SK-N-SH (cell line): Measurements from ENCODE around the gene SYT13. TPM values are rescaled to one million over a fixed set of nuclear protein-coding genes. Genes with fewer than 3 reads are reported as not detected.
A peak's percentile ranks its signal among the peaks of the same experiment; 100 is the strongest.

ENCODE experiments used
- CTCF ChIA-PET: fragments of 300-600, 350-600 bp; formaldehyde crosslinking; extraction: SDS; loops from one replicate; lab custom pipeline; 2021; lab: Yijun Ruan, JAX
- POLR2A ChIA-PET: fragments of 350-600 bp; sonication (Branson Sonifier 250); formaldehyde crosslinking; extraction: SDS; loops from one replicate; lab custom pipeline; 2020; ENCODE audit warnings: antibody characterized with exemption, inconsistent platforms; lab: Yijun Ruan, JAX
- DNase-seq: peaks from one replicate; pipeline ENCODE4 v3.0.0; 2012
- H2AFZ ChIP-seq: fragments of 200-600 bp; sonication (generic); 2 replicates; pipeline ENCODE4 v1.8.1; 2016; ENCODE audit warnings: antibody characterized with exemption, mild to moderate bottlenecking, low read depth
- H3F3A ChIP-seq: fragments of 200-600 bp; sonication (generic); replicated peaks from 2 replicates; pipeline ENCODE3; 2016; ENCODE audit warnings: antibody characterized with exemption, mild to moderate bottlenecking; ENCODE audit not compliant: insufficient read depth
- H3K27ac ChIP-seq, 2 experiments: fragments of 200-500 bp in 1 of 2; fragments of 200-600 bp in 1 of 2; sonication (Bioruptor generic) in 1 of 2; sonication (generic), shearing (Covaris generic) in 1 of 2; 2 replicates each; pipeline versions ENCODE4 v1.5.1 to v1.6.1; 2014 to 2016; ENCODE audit warnings: low read depth in 2 of 2, inconsistent platforms in 1 of 2, low read length in 1 of 2, mild to moderate bottlenecking in 1 of 2, mixed read lengths in 1 of 2
- H3K27me3 ChIP-seq: fragments of 200-600 bp; sonication (generic), shearing (Covaris generic); 2 replicates; pipeline ENCODE4 v1.6.1; 2016; ENCODE audit warnings: mixed run types; ENCODE audit not compliant: insufficient read depth
- H3K36me3 ChIP-seq, 2 experiments: fragments of 200-500 bp in 1 of 2; fragments of 200-600 bp in 1 of 2; sonication (Bioruptor generic) in 1 of 2; sonication (generic) in 1 of 2; replicated peaks in 1 of 2; 2 replicates each; pipeline versions ENCODE3 to v1.5.1; 2014 to 2016; ENCODE audit warnings: low read length in 1 of 2, mild to moderate bottlenecking in 1 of 2; ENCODE audit not compliant: insufficient read depth in 2 of 2, control insufficient read depth in 1 of 2
- H3K4me1 ChIP-seq, 2 experiments: fragments of 200-500 bp in 1 of 2; fragments of 200-600 bp in 1 of 2; sonication (Bioruptor generic) in 1 of 2; sonication (generic), shearing (Covaris generic) in 1 of 2; 2 replicates each; pipeline versions ENCODE4 v1.5.1 to v1.6.1; 2014 to 2016; ENCODE audit warnings: low read depth in 1 of 2, low read length in 1 of 2, mixed run types in 1 of 2; ENCODE audit not compliant: insufficient read depth in 2 of 2, control insufficient read depth in 1 of 2
- H3K4me2 ChIP-seq: fragments of 200-600 bp; sonication (generic), shearing (Covaris generic); 2 replicates; pipeline ENCODE4 v1.6.1; 2017; ENCODE audit warnings: mixed run types
- H3K4me3 ChIP-seq, 2 experiments: fragments of 200-500 bp in 1 of 2; fragments of 200-600 bp in 1 of 2; sonication (Bioruptor generic) in 1 of 2; sonication (generic), shearing (Covaris generic) in 1 of 2; 2 replicates each; pipeline versions ENCODE4 v1.5.1 to v1.8.1; 2014 to 2016; ENCODE audit warnings: low read depth in 2 of 2, inconsistent platforms in 1 of 2, low read length in 1 of 2, mild to moderate bottlenecking in 1 of 2, mixed read lengths in 1 of 2, moderate library complexity in 1 of 2
- H3K79me2 ChIP-seq: fragments of 200-600 bp; sonication (generic); 2 replicates; pipeline ENCODE4 v1.8.1; 2017; ENCODE audit warnings: mild to moderate bottlenecking; ENCODE audit not compliant: insufficient read depth
- H3K9ac ChIP-seq: fragments of 200-600 bp; sonication (generic); 2 replicates; pipeline ENCODE4 v1.6.1; 2017; ENCODE audit warnings: mixed run types
- H3K9me2 ChIP-seq: fragments of 200-600 bp; sonication (generic); 2 replicates; pipeline ENCODE4 v1.6.1; 2017; ENCODE audit warnings: mixed run types
- H3K9me3 ChIP-seq: fragments of 200-600 bp; sonication (generic); 2 replicates; pipeline ENCODE4 v1.6.1; 2017; ENCODE audit warnings: mixed run types, mild to moderate bottlenecking, moderate library complexity
- H4K20me1 ChIP-seq: fragments of 200-600 bp; sonication (generic); 2 replicates; pipeline ENCODE4 v1.6.1; 2017; ENCODE audit warnings: mild to moderate bottlenecking, mixed run types; ENCODE audit not compliant: insufficient read depth
- ELF1 ChIP-seq: IDR thresholded peaks from 2 replicates; pipeline ENCODE4 v1.4.0; 2012
- EZH2phosphoT487 ChIP-seq: fragments of 200-600 bp; sonication (generic); IDR thresholded peaks from 2 replicates; pipeline ENCODE4 v1.6.1; 2017; ENCODE audit warnings: low read depth, mixed run types, mild to moderate bottlenecking, antibody characterized with exemption, moderate library complexity, borderline replicate concordance
- GATA2 ChIP-seq: sonication (generic); formaldehyde crosslinking; IDR thresholded peaks from 2 replicates; pipeline ENCODE4 v1.5.0; 2020; ENCODE audit warnings: mild to moderate bottlenecking, missing genetic modification reagents
- POLR2AphosphoS5 ChIP-seq: IDR thresholded peaks from 2 replicates; pipeline ENCODE4 v1.6.1; 2012; ENCODE audit warnings: low read depth, low read length
- SMC3 ChIP-seq: IDR thresholded peaks from 2 replicates; pipeline ENCODE4 v1.6.1; 2012; ENCODE audit warnings: low read depth, low read length, improper control_type of control experiment
- YY1 ChIP-seq: IDR thresholded peaks from 2 replicates; pipeline ENCODE4 v1.4.0; 2012; ENCODE audit warnings: low read depth, mild to moderate bottlenecking
- WGBS: methylation state at CpG from one replicate; pipeline ENCODE4 v1.1.6; 2017; ENCODE audit warnings: low lambda C conversion rate; 5-methylcytosine and 5-hydroxymethylcytosine counted together
- polyA plus RNA-seq, 3 experiments: library from polyadenylated mRNA; depleted of rRNA; stranded (reverse); fragments of >200 nt; gene quantifications; 2 replicates each; pipeline ENCODE4 v1.2.3, GENCODE V29; 2012
- TF ChIP-seq, protein P1 (sequence below): IDR thresholded peaks from 2 replicates; pipeline ENCODE4 v1.4.0; 2012; ENCODE audit warnings: low read depth, borderline replicate concordance
- TF ChIP-seq, protein P2 (sequence below): IDR thresholded peaks from 2 replicates; pipeline ENCODE4 v1.4.0; 2012; ENCODE audit warnings: low read depth
- TF ChIP-seq, protein P3 (sequence below): IDR thresholded peaks from 2 replicates; pipeline ENCODE4; 2012

SYT13 gene, protein sequence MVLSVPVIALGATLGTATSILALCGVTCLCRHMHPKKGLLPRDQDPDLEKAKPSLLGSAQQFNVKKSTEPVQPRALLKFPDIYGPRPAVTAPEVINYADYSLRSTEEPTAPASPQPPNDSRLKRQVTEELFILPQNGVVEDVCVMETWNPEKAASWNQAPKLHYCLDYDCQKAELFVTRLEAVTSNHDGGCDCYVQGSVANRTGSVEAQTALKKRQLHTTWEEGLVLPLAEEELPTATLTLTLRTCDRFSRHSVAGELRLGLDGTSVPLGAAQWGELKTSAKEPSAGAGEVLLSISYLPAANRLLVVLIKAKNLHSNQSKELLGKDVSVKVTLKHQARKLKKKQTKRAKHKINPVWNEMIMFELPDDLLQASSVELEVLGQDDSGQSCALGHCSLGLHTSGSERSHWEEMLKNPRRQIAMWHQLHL
- polyA plus RNA-seq (2012; rRNA removed), result not detected in 2 replicates
- polyA plus RNA-seq (2012; cell fraction: cytosol; rRNA removed), result 0.01 TPM in 2 replicates
- not detected in 2 replicates for polyA plus RNA-seq (2012; cell fraction: nucleus; rRNA removed)

DNA sequence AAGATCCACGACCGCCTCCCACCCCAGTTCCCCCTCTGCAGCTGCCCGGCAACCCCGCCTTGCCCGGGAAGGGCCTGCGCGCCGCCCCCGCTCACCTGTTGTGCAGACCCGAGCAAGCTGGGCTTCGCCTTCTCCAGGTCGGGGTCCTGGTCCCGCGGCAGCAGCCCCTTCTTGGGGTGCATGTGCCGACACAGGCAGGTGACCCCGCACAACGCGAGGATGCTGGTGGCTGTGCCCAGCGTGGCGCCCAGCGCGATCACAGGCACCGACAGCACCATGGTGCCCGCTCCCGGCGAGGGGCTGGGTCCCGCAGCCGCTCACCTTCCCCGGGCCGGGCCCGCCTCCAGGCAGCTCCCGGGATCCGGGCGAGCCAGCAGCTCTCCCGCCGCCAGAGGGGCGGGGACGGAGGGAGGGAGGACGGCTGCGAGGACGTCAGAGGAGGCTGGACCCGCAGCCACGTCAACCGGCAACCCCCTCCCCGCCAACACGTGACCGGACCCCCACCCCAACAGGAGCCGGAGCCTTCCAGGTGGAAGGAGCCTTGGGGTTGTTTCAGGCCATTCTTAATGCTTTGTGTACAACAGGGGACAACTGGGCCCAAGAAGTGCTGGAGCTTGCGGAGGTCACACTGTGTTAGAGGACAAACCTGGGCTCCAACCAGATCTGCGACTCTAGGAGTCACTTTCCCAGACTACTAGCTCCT lies at the start of gene SYT13:
SYT13 (minus strand) TSS at position 412 of the 703 bp plus-strand sequence; CDS start at position 278, 134 bp downstream.
- Histone ChIP-seq H3K9me2 (no peaks in the 10 kb centered on the region), H3K9ac (no peak within 1 kb of the TSS), H3K4me2 (peak within 1 kb of the TSS; percentile 28), H3K27me3 (peaks cover 55% of the 10 kb centered on the region), H3F3A (no peaks in the 10 kb centered on the region), H3K4me3 (peak within 1 kb of the TSS in 1 of 2 experiments; percentile 43; a peak in 2 of 4 replicates), H3K79me2 (no peaks in the 10 kb centered on the region), H2AFZ (no peak within 1 kb of the TSS), H3K9me3 (no peaks in the 10 kb centered on the region), H3K27ac (no peak within 1 kb of the TSS), H4K20me1 (no peaks in the 10 kb centered on the region), H3K4me1 (peaks cover 0 to 7% of the 10 kb centered on the region in 2 experiments; a peak in 1 of 4 replicates), H3K36me3 (no peaks in the 10 kb centered on the region)
- TF ChIP-seq EZH2phosphoT487, result no peak
- no peak for TF ChIP-seq POLR2AphosphoS5
- TF ChIP-seq, protein P1, sequence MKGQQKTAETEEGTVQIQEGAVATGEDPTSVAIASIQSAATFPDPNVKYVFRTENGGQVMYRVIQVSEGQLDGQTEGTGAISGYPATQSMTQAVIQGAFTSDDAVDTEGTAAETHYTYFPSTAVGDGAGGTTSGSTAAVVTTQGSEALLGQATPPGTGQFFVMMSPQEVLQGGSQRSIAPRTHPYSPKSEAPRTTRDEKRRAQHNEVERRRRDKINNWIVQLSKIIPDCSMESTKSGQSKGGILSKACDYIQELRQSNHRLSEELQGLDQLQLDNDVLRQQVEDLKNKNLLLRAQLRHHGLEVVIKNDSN, result peak; percentile 44; the same call in 1 of the 2 replicates
- WGBS, result 7% methylated on average over 13 of the region's 50 CpGs
- ChIA-PET CTCF (interaction anchor here (0.9 to 6.2 kb wide), 15 partner anchors 8 to 485 kb away, joined by 3 to 62 read pairs (median 4); no protein-coding TSS in a partner anchor), POLR2A (interaction anchor here (0.7 kb wide), 1 partner anchor 9 kb away, joined by 3 read pairs; no protein-coding TSS in a partner anchor)
- peak; percentile 87 for DNase-seq

DNA sequence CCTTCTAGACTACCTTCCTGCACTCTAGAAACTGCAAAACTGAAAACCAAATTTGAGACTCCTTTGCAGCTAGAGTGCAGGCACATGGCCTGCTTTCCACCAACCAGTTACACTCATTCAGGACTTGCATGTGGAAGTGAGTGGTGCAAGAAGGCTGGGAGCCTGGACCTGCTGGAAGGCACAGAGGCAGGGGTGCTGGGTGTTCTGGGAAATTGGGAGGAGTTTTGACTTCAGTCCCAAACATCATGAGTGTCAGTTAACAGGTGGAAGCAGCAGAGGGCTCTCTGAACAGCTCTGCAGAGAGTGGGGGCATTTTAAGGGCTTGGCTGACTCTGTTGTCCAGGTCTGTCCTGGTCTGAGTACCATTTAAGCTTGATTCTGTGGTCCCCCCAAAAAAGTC lies 49.3 kb upstream of the SYT13 start:
- no peak overlapping the region for H3K4me2 ChIP-seq
- TF ChIP-seq GATA2 (CRISPR knock-in tag) (no peak), YY1 (no peak), SMC3 (no peak), ELF1 (no peak)
- TF ChIP-seq, protein P2, sequence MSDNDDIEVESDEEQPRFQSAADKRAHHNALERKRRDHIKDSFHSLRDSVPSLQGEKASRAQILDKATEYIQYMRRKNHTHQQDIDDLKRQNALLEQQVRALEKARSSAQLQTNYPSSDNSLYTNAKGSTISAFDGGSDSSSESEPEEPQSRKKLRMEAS, result no peak
- TF ChIP-seq, protein P3, sequence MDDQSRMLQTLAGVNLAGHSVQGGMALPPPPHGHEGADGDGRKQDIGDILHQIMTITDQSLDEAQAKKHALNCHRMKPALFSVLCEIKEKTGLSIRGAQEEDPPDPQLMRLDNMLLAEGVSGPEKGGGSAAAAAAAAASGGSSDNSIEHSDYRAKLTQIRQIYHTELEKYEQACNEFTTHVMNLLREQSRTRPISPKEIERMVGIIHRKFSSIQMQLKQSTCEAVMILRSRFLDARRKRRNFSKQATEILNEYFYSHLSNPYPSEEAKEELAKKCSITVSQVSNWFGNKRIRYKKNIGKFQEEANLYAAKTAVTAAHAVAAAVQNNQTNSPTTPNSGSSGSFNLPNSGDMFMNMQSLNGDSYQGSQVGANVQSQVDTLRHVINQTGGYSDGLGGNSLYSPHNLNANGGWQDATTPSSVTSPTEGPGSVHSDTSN, result no peak
- no peaks in the 10 kb centered on the region for H3K36me3 ChIP-seq
- no peaks in the 10 kb centered on the region for H3F3A ChIP-seq
- H3K79me2 ChIP-seq, result no peaks in the 10 kb centered on the region
- H3K9me2 ChIP-seq, result no peaks in the 10 kb centered on the region
- H3K9me3 ChIP-seq, result no peaks in the 10 kb centered on the region
- DNase-seq, result no peak
- ChIA-PET POLR2A (no interaction called here), CTCF (interaction anchor here (0.8 to 9.3 kb wide), 7 partner anchors 10 to 436 kb away, joined by 3 to 207 read pairs (median 4); no protein-coding TSS in a partner anchor)
- no peak overlapping the region for H3K27ac ChIP-seq
- H4K20me1 ChIP-seq, result no peaks in the 10 kb centered on the region
- peaks cover 20% of the 10 kb centered on the region; the same call in 1 of the 2 replicates for H3K27me3 ChIP-seq
- no peak overlapping the region for H3K4me3 ChIP-seq
- H2AFZ ChIP-seq, result no peak overlapping the region
- H3K9ac ChIP-seq, result no peak overlapping the region
- peaks cover 8 to 13% of the 10 kb centered on the region in 2 experiments; a peak in 2 of 4 replicates for H3K4me1 ChIP-seq
